CD8-positive, alpha-beta memory T cell (primary cell): Measurements from ENCODE around the gene TMEM51. TPM values are rescaled to one million over a fixed set of nuclear protein-coding genes. Genes with fewer than 3 reads are reported as not detected.
A peak's percentile ranks its signal among the peaks of the same experiment; 100 is the strongest.

Experiments
- CTCF ChIA-PET: fragments of 350-600 bp; sonication (Branson Sonifier 250); formaldehyde crosslinking; loops from one replicate; lab custom pipeline; 2021; ENCODE audit warnings: antibody characterized with exemption; lab: Charles Lee
- POLR2A ChIA-PET: fragments of 350-600 bp; sonication (Branson Sonifier 250); formaldehyde crosslinking; loops from one replicate; lab custom pipeline; 2021; ENCODE audit warnings: antibody characterized with exemption; lab: Charles Lee
- DNase-seq, 5 donors: peaks; one replicate each; pipeline versions ENCODE4 v3.0.0 to v3.0.0-alpha.2; 2020 to 2022; ENCODE audit warnings: mixed read lengths in 1 of 5
- H3K27ac ChIP-seq: one replicate; pipeline ENCODE4 v1.7.0; 2013; ENCODE audit warnings: low read depth, mild to moderate bottlenecking, low read length, moderate library complexity
- H3K27me3 ChIP-seq: 2 replicates; pipeline ENCODE4 v1.7.0; 2013; ENCODE audit warnings: low read length, mild to moderate bottlenecking; ENCODE audit not compliant: insufficient read depth, poor library complexity, severe bottlenecking
- H3K36me3 ChIP-seq: 2 replicates; pipeline ENCODE4 v1.7.0; 2013; ENCODE audit warnings: mild to moderate bottlenecking, low read length, moderate library complexity; ENCODE audit not compliant: insufficient read depth
- H3K4me1 ChIP-seq: 2 replicates; pipeline ENCODE4 v1.7.0; 2013; ENCODE audit warnings: mild to moderate bottlenecking, low read length, moderate library complexity; ENCODE audit not compliant: insufficient read depth
- H3K4me3 ChIP-seq: 2 replicates; pipeline ENCODE4 v1.7.0; 2013; ENCODE audit warnings: mild to moderate bottlenecking, low read length
- H3K9me3 ChIP-seq: 2 replicates; pipeline ENCODE4 v1.7.0; 2013; ENCODE audit warnings: mild to moderate bottlenecking, low read length
- H3K27ac Mint-ChIP-seq, 8 donors: one replicate each; pipeline ENCODE4 v1.8.0; 2020 to 2021; ENCODE audit warnings: mixed read lengths in 8 of 8, mild to moderate bottlenecking in 6 of 8, inconsistent platforms in 3 of 8, moderate library complexity in 3 of 8
- H3K27me3 Mint-ChIP-seq, 2 donors: one replicate each; pipeline ENCODE4 v1.8.0; 2020 to 2021; ENCODE audit warnings: mixed read lengths in 2 of 2, mild to moderate bottlenecking in 1 of 2, moderate library complexity in 1 of 2
- H3K36me3 Mint-ChIP-seq, 3 donors: one replicate each; pipeline ENCODE4 v1.8.0; 2020 to 2021; ENCODE audit warnings: mixed read lengths in 3 of 3, inconsistent platforms in 1 of 3, mild to moderate bottlenecking in 1 of 3
- H3K4me1 Mint-ChIP-seq, 3 donors: one replicate each; pipeline ENCODE4 v1.8.0; 2020 to 2021; ENCODE audit warnings: mixed read lengths in 3 of 3, inconsistent platforms in 1 of 3, mild to moderate bottlenecking in 1 of 3
- H3K4me3 Mint-ChIP-seq, 7 donors: one replicate each; pipeline ENCODE4 v1.8.0; 2020 to 2021; ENCODE audit warnings: mixed read lengths in 7 of 7, mild to moderate bottlenecking in 6 of 7, moderate library complexity in 4 of 7, inconsistent platforms in 2 of 7
- H3K9me3 Mint-ChIP-seq, 5 donors: one replicate each; pipeline ENCODE4 v1.8.0; 2020 to 2022; ENCODE audit warnings: mixed read lengths in 5 of 5, mild to moderate bottlenecking in 3 of 5, moderate library complexity in 2 of 5, inconsistent platforms in 1 of 5
- polyA plus RNA-seq: library from polyadenylated mRNA; unstranded; fragments of 300-500 nt; fragmentation: Illumina TruSeq; gene quantifications from one replicate; pipeline ENCODE4 v1.2.3, GENCODE V29; 2021
- total RNA-seq, 2 experiments: library from RNA; stranded (reverse); gene quantifications; one replicate each; pipeline ENCODE4 v1.2.3, GENCODE V29; 2021

Gene TMEM51
- total and polyA plus RNA-seq, 3 experiments from 2014 or later, result 0.11 to 0.24 TPM; not detected in 1

GRCh38 chr1:15222653-15223303 is 69.2 kb downstream of the TMEM51 start:
- Histone ChIP-seq H3K4me3 (no peak overlapping the region), H3K4me1 (no peaks in the 10 kb centered on the region), H3K9me3 (no peaks in the 10 kb centered on the region), H3K36me3 (no peaks in the 10 kb centered on the region), H3K27ac (no peak overlapping the region), H3K27me3 (peaks cover 3% of the 10 kb centered on the region)
- no peaks in the 10 kb centered on the region for H3K9me3 Mint-ChIP-seq
- peaks cover 7 to 11% (median 11%) of the 10 kb centered on the region in 3 donors for H3K4me1 Mint-ChIP-seq
- ChIA-PET POLR2A (no interaction called here), CTCF (no interaction called here)
- no peak overlapping the region for H3K27ac Mint-ChIP-seq
- H3K36me3 Mint-ChIP-seq, result no peaks in the 10 kb centered on the region
- H3K4me3 Mint-ChIP-seq, result no peak overlapping the region
- no peak for DNase-seq
- peaks cover 18 to 37% of the 10 kb centered on the region in 2 donors for H3K27me3 Mint-ChIP-seq

GRCh38 chr1:15224259-15224869 is 70.8 kb downstream of the TMEM51 start:
- Histone ChIP-seq H3K27ac (no peak overlapping the region), H3K4me3 (no peak overlapping the region), H3K4me1 (no peaks in the 10 kb centered on the region), H3K27me3 (peaks cover 3% of the 10 kb centered on the region), H3K9me3 (no peaks in the 10 kb centered on the region), H3K36me3 (no peaks in the 10 kb centered on the region)
- H3K27ac Mint-ChIP-seq, result no peak overlapping the region
- H3K4me3 Mint-ChIP-seq, result no peak overlapping the region
- no peaks in the 10 kb centered on the region for H3K36me3 Mint-ChIP-seq
- no peak for DNase-seq
- ChIA-PET CTCF (no interaction called here), POLR2A (no interaction called here)
- no peaks in the 10 kb centered on the region for H3K9me3 Mint-ChIP-seq
- peaks cover 14 to 27% of the 10 kb centered on the region in 2 donors for H3K27me3 Mint-ChIP-seq
- no peaks in the 10 kb centered on the region for H3K4me1 Mint-ChIP-seq

GRCh38 chr1:15224974-15225373 is 71.4 kb downstream of the TMEM51 start:
- no peaks in the 10 kb centered on the region for H3K9me3 Mint-ChIP-seq

GRCh38 chr1:15225461-15225860 is 71.9 kb downstream of the TMEM51 start:
- Histone ChIP-seq H3K27ac (no peak overlapping the region), H3K36me3 (no peaks in the 10 kb centered on the region), H3K9me3 (no peaks in the 10 kb centered on the region), H3K4me1 (no peaks in the 10 kb centered on the region), H3K4me3 (no peak overlapping the region), H3K27me3 (peaks cover 3% of the 10 kb centered on the region)
- H3K27ac Mint-ChIP-seq, result no peak overlapping the region
- H3K27me3 Mint-ChIP-seq, result peaks cover 11 to 25% of the 10 kb centered on the region in 2 donors
- CTCF ChIA-PET, result no interaction called here
- DNase-seq, result no peak
- H3K4me3 Mint-ChIP-seq, result no peak overlapping the region
- H3K4me1 Mint-ChIP-seq, result no peaks in the 10 kb centered on the region
- no peaks in the 10 kb centered on the region for H3K36me3 Mint-ChIP-seq
- H3K9me3 Mint-ChIP-seq, result no peaks in the 10 kb centered on the region
- POLR2A ChIA-PET, result no interaction called here

More at GRCh38 chr1:15224974-15225373, 71.4 kb downstream of the TMEM51 start:
- Histone ChIP-seq H3K27me3 (peaks cover 3% of the 10 kb centered on the region), H3K27ac (no peak overlapping the region), H3K4me1 (no peaks in the 10 kb centered on the region), H3K9me3 (no peaks in the 10 kb centered on the region), H3K4me3 (no peak overlapping the region), H3K36me3 (no peaks in the 10 kb centered on the region)
- no peaks in the 10 kb centered on the region for H3K36me3 Mint-ChIP-seq
- no peak overlapping the region for H3K27ac Mint-ChIP-seq
- DNase-seq, result no peak
- ChIA-PET CTCF (no interaction called here), POLR2A (no interaction called here)
- H3K4me3 Mint-ChIP-seq, result no peak overlapping the region
- H3K4me1 Mint-ChIP-seq, result no peaks in the 10 kb centered on the region
- peaks cover 11 to 25% of the 10 kb centered on the region in 2 donors for H3K27me3 Mint-ChIP-seq

DNA sequence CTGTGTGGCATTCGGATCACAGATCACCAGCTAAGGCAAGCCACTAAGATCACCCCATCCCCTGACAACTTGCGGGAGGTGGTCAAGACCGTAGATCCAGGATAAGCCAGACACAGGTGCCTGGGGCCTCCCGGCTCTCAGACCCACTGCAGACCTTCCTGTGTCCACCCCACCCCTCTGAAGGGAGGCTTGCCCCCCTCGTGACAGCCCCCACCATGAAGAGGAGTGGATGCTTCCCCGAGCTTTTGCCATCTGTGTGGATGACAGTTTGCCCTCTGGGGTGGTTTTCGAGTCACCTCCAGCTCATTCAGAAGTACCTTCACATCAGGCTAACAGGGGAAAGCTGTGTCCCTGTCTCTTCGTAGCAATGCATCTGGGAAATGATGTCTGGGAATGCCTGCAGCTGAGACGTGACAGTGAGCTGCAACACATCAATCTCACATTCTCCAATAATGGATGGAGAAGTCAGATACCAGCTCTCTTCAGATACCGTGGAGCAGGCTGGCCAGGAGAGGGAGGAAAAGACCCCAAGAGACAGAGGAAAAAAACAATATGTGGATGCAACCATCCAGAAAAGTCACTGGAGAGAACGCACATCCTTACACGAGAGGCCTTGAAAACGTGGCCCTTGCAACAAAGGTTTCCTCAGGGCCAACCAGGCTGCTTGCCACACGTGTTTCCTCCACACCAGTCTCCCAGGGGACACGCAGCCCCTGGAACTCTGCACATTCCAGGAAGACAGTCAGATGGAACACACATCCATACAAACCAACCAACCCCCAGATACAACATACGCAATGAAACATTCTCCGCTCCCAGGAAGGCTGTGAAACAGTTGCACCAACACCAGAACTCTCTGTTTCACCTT is 73.1 kb downstream of the TMEM51 start:
- no peaks in the 10 kb centered on the region for H3K36me3 ChIP-seq
- ChIA-PET POLR2A (no interaction called here), CTCF (no interaction called here)
- no peak overlapping the region for H3K27ac ChIP-seq
- H3K4me3 ChIP-seq, result no peak overlapping the region
- no peak overlapping the region for H3K27ac Mint-ChIP-seq
- H3K36me3 Mint-ChIP-seq, result no peaks in the 10 kb centered on the region
- no peak overlapping the region for H3K4me3 Mint-ChIP-seq
- peaks cover 3 to 16% of the 10 kb centered on the region in 2 donors for H3K27me3 Mint-ChIP-seq
- H3K4me1 Mint-ChIP-seq, result peaks cover 2 to 3% (median 2%) of the 10 kb centered on the region in 3 donors
- no peaks in the 10 kb centered on the region for H3K9me3 ChIP-seq
- H3K9me3 Mint-ChIP-seq, result no peaks in the 10 kb centered on the region
- DNase-seq, result no peak
- H3K4me1 ChIP-seq, result no peaks in the 10 kb centered on the region
- peaks cover 3% of the 10 kb centered on the region for H3K27me3 ChIP-seq

GRCh38 chr1:15229707-15230131 is 76.2 kb downstream of the TMEM51 start:
- Mint-ChIP-seq H3K27ac (no peak overlapping the region), H3K4me1 (peaks cover 3 to 6% (median 5%) of the 10 kb centered on the region in 3 donors), H3K4me3 (no peak overlapping the region), H3K9me3 (no peaks in the 10 kb centered on the region), H3K36me3 (no peaks in the 10 kb centered on the region), H3K27me3 (no peaks in the 10 kb centered on the region)
- H3K27me3 ChIP-seq, result peaks cover 3% of the 10 kb centered on the region
- no peaks in the 10 kb centered on the region for H3K36me3 ChIP-seq
- no peak for DNase-seq
- H3K27ac ChIP-seq, result no peak overlapping the region
- no peak overlapping the region for H3K4me3 ChIP-seq
- ChIA-PET CTCF (no interaction called here), POLR2A (no interaction called here)
- H3K9me3 ChIP-seq, result no peaks in the 10 kb centered on the region
- no peaks in the 10 kb centered on the region for H3K4me1 ChIP-seq

- ChIA-PET POLR2A (no interaction called here), CTCF (no interaction called here)
- Histone ChIP-seq H3K4me1 (no peaks in the 10 kb centered on the region), H3K27me3 (no peaks in the 10 kb centered on the region), H3K9me3 (no peaks in the 10 kb centered on the region), H3K27ac (no peak overlapping the region), H3K36me3 (no peaks in the 10 kb centered on the region), H3K4me3 (no peak overlapping the region)
- Mint-ChIP-seq H3K36me3 (no peaks in the 10 kb centered on the region), H3K27me3 (peaks cover 0 to 8% of the 10 kb centered on the region in 2 donors), H3K9me3 (no peaks in the 10 kb centered on the region), H3K4me3 (no peak overlapping the region), H3K27ac (peak overlapping the region in 2 of 8 donors; percentile 14 to 23), H3K4me1 (peaks cover 3 to 6% (median 5%) of the 10 kb centered on the region in 3 donors)
- no peak for DNase-seq
Measured at GRCh38 chr1:15231714-15232201, 78.2 kb downstream of the TMEM51 start.

- H3K4me1 ChIP-seq, result no peaks in the 10 kb centered on the region
- Mint-ChIP-seq H3K4me3 (no peak overlapping the region), H3K4me1 (peaks cover 3 to 6% (median 5%) of the 10 kb centered on the region in 3 donors), H3K9me3 (no peaks in the 10 kb centered on the region), H3K27ac (no peak overlapping the region), H3K27me3 (peaks cover 2 to 16% of the 10 kb centered on the region in 2 donors), H3K36me3 (no peaks in the 10 kb centered on the region)
- no peak overlapping the region for H3K4me3 ChIP-seq
- ChIA-PET CTCF (no interaction called here), POLR2A (no interaction called here)
- no peaks in the 10 kb centered on the region for H3K27me3 ChIP-seq
- no peak for DNase-seq
- no peak overlapping the region for H3K27ac ChIP-seq
- H3K9me3 ChIP-seq, result no peaks in the 10 kb centered on the region
- H3K36me3 ChIP-seq, result no peaks in the 10 kb centered on the region
Measured at GRCh38 chr1:15233689-15234088, 80.1 kb downstream of the TMEM51 start.
